ENCODE results near the gene METTL23. TPM values are rescaled to one million over a fixed set of nuclear protein-coding genes. Genes with fewer than 3 reads are reported as not detected.

METTL23 gene
- total and polyA plus RNA-seq, 2 of the 8 experiments (the other 6 are each of a cell fraction or from before 2014, with no cell fraction given) = 36.1 to 60.2 TPM

- TF ChIP-seq CHD2 (IDR thresholded peaks at IDR 0.05; ENCODE audit: low read length) (no peak), RAD21 (IDR thresholded peaks at IDR 0.05 in 1 of 2, conservative IDR thresholded peaks at IDR 0.05 in 1 of 2; ENCODE audit: low read depth in 2 of 2, low read length in 2 of 2) (peak; percentile 55 to 69)
Observed at GRCh38 chr17:76714822-76715495, 11.7 kb upstream of the METTL23 start (continued).
